Stromal cell of bone marrow (primary cell): ENCODE results near the gene FRMD7.
"Not testable (repeated sequence)": the region's sequence is repeated elsewhere in the genome, so short reads cannot be mapped to it uniquely, and the experiment has no call there.

ENCODE experiments used
- DNase-seq: peaks from one replicate; pipeline ENCODE4 v3.0.0-alpha.2; 2012; ENCODE audit warnings: low read depth

Gene FRMD7

GRCh38 chrX:132127743-132128142 is at the start of gene FRMD7:
Gene FRMD7 (minus strand): TSS chrX:132128020. CDS start chrX:132127844, 176 bp downstream.
- no peak for DNase-seq

- DNase-seq: no peak
Observed at GRCh38 chrX:132173647-132174046, 45.8 kb upstream of the FRMD7 start.

GRCh38 chrX:132171881-132172280 is 44.1 kb upstream of the FRMD7 start:
- DNase-seq: no peak

- no peak for DNase-seq
Observed at GRCh38 chrX:132171478-132171877, 43.7 kb upstream of the FRMD7 start.

- DNase-seq: no peak
Observed at GRCh38 chrX:132169554-132169953, 41.7 kb upstream of the FRMD7 start.

- no peak for DNase-seq
Observed at GRCh38 chrX:132165651-132166050, 37.8 kb upstream of the FRMD7 start.

- DNase-seq: no peak
Observed at GRCh38 chrX:132165005-132165404, 37.2 kb upstream of the FRMD7 start.

GRCh38 chrX:132163094-132163493 is 35.3 kb upstream of the FRMD7 start:
- DNase-seq: not testable (repeated sequence)

- DNase-seq: no peak
Observed at GRCh38 chrX:132153166-132153565, 25.3 kb upstream of the FRMD7 start.

- no peak for DNase-seq
Observed at GRCh38 chrX:132146456-132146855, 18.6 kb upstream of the FRMD7 start.

- no peak for DNase-seq
Observed at GRCh38 chrX:132144061-132144460, 16.2 kb upstream of the FRMD7 start.

GRCh38 chrX:132125906-132126305 is 1.9 kb downstream of the FRMD7 start:
- no peak for DNase-seq

GRCh38 chrX:132120913-132121312 is 6.9 kb downstream of the FRMD7 start:
- DNase-seq: no peak

- DNase-seq: no peak
Observed at GRCh38 chrX:132119821-132120515, 7.9 kb downstream of the FRMD7 start.

GRCh38 chrX:132119283-132119682 is 8.5 kb downstream of the FRMD7 start:
- DNase-seq: no peak

GRCh38 chrX:132118358-132118757 is 9.5 kb downstream of the FRMD7 start:
- DNase-seq: no peak

- DNase-seq: no peak
Observed at GRCh38 chrX:132115792-132116191, 12.0 kb downstream of the FRMD7 start.

GRCh38 chrX:132114607-132115006 is 13.2 kb downstream of the FRMD7 start:
- DNase-seq: no peak

- no peak for DNase-seq
Observed at GRCh38 chrX:132107291-132107690, 20.5 kb downstream of the FRMD7 start.

GRCh38 chrX:132101799-132102198 is 26.0 kb downstream of the FRMD7 start:
- no peak for DNase-seq

- DNase-seq: no peak
Observed at GRCh38 chrX:132101206-132101605, 26.6 kb downstream of the FRMD7 start.

GRCh38 chrX:132098704-132099103 is 29.1 kb downstream of the FRMD7 start:
- not testable (repeated sequence) for DNase-seq

GRCh38 chrX:132094164-132094563 is 33.7 kb downstream of the FRMD7 start:
- DNase-seq: peak; percentile 82

- no peak for DNase-seq
Observed at GRCh38 chrX:132093239-132093860, 34.5 kb downstream of the FRMD7 start.
